T-helper 9 cell (primary cell): ENCODE data around the gene SNX24.
"Not testable (repeated sequence)": the region's sequence is repeated elsewhere in the genome, so short reads cannot be mapped to it uniquely, and the experiment has no call there.

Experiments used
- DNase-seq: peaks from one replicate; pipeline ENCODE4 v3.0.0-alpha.2; 2020
- total RNA-seq, 2 donors: gene quantifications; one replicate each; lab custom pipeline; 2026; lab: John Stamatoyannopoulos, UW

SNX24 gene, protein sequence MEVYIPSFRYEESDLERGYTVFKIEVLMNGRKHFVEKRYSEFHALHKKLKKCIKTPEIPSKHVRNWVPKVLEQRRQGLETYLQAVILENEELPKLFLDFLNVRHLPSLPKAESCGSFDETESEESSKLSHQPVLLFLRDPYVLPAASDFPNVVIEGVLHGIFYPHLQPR
- total RNA-seq = 2.2 to 6.7 reads per million in 2 donors

DNA sequence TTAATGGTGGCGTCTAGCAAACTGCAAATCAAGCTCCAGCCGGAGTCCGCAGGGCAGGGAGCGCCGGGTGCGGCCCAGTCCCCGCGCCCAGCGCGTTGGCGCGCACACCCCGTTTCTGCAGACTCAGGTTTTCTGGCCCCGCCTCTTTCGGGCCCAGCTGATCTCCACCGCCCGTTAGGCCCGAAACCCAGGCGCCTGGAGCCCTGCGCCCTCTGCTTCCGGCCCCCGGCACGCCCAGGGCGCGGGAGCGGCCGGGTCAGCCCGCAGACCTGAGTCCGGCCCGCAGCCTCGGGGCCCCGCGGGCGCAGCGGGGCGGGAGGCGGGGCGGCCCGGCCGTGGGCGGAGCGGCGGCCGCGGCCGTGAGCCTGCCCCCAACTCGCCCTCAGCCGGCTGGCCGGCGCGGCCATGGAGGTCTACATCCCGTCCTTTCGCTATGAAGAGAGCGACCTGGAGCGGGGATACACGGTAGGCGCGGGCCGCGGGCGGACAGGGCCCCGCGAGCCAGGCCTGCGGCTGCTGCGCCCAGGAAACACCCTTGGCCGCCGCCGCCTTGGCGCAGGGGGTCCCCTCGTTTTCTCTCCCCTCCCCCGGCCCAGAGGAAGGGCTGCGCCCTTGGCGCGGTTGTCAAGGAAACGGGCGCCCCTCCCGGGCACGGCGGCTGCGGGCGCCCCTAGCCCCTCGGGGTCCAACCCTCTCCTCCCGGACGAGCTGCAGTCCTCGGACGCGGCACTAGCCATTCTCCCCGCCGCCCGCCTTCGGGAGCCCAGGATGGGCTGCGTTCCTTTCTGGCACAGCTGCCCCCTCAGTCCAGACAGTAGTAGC lies at the start of gene SNX24:
TSS of gene SNX24 (plus strand) at position 385 of the 822 bp plus-strand sequence. CDS start at position 406, 21 bp downstream.
- peak; percentile 56 for DNase-seq

DNA sequence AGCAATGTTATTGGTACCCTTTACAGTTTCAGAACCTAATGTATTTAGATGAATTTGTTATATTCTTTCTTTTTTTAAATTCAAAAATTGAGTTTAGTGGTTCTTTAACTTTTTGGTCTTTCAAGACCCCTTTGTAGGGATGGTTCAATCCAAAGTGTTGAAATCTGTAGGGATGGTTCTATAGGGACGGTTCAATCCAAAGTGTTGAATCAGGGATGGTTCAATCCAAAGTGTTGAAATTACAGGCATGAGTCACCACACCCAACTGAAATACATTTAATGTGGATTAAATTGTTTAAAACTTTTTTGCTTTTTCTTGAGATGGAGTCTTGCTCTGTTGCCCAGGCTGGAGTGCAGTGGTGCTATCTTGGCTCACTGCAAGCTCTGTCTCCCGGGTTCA lies 39.9 kb upstream of the SNX24 start:
- DNase-seq = no peak

DNA sequence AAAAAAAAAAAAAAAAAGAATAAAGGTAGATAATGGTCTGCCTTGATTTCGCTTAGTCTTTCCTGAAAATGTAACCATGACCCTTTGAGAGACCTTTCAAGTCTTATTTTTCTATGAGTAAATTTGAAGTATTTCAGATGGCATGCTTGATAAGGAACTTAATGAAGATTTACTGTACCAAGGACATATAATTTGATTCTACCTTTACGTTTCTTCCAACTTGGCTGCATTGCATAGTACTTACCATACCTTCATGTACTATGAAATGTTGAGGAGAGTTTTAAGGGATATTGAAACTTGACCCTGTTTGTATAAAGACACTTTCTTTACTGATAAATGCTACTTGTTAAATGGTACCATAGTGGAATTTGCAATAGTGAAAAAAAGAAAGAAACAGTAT lies 35.0 kb upstream of the SNX24 start:
- DNase-seq = no peak

DNA sequence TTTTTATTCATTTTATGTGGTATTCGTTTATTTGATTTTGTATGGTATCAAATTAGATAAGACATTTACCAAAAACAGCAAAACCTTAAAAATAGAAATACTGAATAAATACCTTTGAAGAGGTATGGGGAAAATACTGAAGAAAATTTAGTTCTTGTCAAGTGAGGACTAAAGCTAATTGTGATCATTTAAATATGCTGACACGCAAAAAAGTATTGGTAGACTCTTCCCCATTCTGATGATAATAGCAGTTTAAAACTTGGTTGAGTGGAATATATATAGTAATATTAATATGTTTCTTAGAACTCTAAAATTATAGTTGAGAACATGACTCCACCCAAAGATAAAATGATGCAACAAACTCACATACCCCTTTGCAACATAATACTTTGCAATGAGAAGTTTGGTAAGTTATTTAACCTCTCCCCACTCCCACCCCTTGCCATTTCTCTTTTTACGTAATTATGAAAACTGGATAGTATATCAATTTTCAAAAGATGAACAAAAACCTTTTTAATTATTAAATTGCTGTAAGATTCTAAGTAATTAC lies 30.1 kb upstream of the SNX24 start:
- DNase-seq = no peak

DNA sequence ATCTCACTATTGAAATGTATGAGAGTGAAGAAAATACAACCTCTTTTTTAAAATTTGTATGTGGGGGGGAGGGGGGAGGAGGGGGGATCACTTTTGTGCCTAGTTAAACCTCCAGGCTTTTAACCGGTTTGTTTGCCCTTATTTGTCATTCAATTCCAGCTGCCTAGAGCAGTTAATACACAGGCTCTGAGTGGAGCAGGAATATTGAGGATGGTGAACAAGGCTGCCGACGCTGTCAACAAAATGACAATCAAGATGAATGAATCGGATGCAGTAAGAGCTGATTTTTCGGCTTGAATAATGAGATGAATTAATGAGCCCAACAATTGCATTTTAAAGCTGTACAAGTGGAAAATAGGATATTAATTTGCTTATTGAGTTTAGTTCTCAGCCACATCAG lies 28.7 kb upstream of the SNX24 start:
- no peak for DNase-seq

DNA sequence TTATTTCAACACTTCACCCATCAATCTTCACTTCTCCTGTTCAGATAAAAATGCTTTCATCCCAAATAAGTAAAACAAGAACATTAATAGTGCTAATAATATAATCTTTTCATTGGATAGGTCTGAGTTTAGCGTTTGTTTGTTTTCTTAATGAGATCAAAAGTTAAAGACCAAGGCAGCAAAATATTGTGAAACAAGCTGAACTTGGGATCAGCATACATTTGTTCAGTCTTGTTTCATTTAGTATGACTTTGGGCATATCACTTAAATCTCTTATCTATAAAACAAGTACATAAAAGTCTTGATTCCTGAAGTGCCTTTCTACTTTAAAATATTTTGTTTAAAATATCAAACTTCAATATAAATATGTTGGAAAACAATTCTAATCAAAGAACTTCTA lies 13.4 kb upstream of the SNX24 start:
- no peak for DNase-seq

DNA sequence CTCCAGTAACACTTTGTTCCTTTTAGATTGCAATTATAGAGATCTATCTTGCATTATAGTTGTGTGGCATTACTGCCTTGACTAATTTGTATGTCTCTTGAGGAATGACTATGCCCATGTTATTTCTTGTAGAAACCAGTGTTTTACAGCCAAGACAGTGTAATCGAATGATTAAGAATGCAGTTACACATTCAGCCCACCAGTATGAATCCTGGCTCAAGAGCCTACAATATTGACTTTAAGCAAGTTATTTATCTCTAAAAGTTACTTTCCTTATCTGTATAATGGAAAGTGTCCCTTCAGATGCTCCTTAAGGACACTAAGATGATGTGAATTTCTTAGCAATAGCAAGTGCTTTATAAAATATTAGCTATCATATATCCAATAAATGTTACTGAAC lies 9.7 kb upstream of the SNX24 start:
- no peak for DNase-seq

DNA sequence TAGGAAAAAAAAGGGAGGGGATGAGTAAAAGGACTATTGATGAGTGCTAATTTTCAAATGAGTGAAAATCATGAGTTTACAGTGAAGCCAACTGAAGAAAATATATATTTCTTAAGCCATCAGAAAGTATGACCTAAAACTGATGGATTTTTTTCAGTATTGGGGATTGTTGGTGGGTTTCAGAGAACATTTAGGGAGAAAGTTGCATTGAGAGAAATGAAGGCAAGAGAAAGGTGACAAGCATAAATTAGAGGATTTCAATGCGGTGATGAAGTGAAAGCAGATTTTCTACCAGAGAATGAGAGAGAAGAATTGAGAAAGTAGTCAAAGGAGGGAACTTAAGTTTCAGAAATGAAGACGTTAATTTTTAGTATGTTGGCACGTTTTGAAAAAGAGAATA lies 8.5 kb upstream of the SNX24 start:
- no peak for DNase-seq

DNA sequence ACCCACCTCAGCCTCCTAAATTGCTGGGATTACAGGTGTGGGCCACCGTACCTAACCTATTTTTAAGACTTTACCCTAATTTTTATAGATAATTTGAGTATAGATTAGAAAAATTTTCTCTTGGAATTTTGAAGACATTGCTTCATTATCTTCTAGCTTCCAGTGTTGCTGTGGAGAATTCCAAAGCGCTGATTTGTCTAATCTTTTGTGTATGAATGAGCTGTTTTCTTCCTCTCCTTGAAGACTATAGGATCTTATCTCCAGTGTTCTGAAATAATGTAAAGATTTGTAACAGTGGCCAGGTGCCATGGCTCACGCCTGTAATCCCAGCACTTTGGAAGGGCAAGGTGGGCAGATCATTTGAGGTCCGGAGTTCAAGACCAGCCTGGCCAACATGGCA lies 5.7 kb upstream of the SNX24 start:
- DNase-seq = no peak

DNA sequence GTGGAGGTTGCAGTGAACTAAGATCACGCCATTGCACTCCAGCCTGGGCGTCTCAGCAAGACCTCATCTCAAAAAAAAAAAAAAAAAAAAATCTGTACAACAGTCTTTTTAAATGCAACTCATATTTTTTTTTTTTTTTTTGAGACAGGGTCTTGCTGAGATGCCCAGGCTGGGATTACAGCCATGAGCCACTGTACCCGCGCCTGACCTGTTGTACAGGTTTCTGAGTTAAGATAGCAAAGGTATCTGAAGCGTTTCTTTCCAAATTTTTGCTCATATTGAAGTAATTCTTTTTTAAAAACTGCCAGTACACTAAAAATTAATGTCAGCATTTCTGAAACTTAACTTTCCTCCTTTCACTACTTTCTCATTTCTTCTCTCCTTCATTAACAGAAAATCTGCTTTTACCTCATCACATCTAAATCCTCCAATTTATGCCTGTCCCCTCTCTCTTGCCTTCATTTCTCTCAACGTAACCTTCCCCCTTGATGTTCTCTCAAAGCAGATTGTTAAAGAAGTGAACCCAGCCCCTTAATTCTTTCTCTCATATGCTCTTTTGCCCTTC lies 3.3 kb upstream of the SNX24 start:
- no peak for DNase-seq

DNA sequence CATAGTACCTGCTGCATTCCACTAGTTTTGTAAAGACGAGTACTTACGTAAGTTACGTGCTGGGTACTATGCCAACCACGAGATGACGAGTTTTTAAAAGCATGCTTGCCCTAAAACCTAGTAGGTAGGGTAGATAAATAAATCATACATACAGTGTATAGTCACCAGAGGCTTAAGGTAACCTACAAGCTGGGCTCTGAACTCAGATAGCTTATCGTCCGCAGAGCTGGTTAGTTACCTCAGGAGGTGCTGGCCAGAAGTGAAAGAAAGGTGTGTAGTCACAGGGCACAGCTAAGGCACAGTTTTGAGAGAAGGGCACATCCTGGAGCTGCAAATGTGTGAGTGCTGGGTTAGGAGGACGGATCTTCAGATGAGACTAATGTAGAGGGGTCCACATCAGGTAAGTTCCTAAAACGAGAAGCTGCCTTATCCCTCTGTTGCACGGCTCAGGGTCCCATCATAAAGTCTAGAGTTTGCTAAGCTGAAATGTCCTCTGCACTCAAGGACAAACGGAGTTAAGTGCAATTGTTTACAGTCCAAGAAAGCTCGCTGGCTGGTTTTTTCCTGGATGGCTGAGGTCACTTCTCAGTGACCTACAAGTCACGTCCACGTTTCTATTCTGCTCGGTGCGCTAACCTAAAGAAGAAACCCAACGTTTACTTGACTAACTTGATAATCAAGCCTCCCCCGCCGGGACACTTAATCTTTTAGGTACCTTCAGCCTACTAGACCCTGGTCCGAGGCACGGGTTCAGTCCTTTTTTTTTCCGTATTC lies 1.1 kb upstream of the SNX24 start:
- no peak for DNase-seq

DNA sequence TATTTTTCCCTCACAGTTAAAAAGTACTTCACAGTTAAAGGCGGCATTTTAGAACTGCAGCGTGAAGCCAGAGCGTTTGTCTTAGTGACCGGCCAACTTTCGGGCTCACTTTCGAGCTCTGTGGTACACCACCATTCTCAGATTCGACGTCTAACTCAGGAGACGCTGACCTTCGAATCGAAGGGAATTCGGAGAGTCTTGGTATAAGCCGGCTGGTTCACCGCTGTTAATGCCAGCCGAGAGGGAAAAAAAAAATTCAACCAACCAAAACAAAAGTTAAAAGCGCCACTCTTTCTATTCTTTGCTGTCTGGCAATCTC lies 544 bp upstream of the SNX24 start:
- DNase-seq = no peak

DNA sequence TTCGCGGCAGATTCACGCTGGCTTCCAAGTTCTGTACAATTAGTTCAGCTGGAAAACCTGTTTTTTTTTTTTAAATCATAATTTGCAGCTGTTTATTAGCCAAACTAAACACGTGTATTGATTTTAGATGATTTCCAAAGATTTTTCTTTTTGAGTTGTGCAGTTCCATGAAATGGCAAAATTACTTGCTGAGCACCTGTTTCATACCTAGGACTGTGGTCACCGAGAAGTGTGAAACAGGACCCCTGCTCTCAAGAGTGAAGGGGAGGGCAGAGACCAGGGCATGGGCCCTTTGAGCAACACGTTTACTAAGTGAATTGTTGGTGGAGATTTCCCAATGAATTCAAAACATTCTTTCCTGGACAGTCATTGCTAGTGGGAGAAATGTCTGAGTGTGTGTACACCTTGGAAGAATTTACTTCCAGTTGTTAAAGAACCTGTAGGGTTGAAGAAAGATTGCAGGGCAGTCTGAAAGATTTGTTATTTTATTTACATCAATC lies 688 bp downstream of the SNX24 start:
- DNase-seq = no peak

DNA sequence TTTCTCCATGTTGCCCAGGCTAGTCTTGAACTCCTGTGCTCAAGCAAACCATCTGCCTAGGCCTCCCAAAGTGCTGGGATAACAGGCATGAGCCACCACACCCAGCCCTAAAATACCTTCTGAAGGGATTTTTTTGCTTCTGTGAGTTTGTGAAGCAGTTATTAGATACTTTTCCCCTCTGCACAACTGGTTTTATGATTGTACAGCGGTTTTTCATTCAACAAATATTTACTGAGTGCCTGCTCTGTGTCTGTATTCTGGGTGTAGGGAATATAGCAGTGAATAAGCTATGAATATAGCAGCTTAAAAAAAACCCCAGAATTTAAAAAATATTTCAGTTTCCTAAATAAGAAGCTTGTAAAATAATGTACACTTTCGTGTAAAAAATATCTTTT lies 2.3 kb downstream of the SNX24 start:
- DNase-seq = no peak

DNA sequence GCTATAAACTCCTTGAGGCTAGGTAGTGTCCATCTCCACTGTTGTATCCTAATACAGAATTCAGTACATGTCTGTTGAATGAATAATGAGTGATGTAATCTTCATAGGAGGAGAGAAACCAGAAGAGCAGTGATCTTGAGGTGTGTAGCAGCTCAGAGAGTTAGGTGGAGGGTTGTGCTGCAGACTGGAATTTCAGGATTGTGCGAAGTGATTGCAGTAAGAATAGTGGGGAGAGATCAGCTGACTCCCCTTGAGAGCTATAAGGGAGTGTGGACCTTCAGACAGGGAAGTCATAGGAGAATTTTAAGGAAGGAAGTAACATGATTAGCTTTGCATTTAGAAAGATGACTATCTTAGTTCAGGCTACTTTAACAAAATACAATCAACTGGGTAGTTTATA lies 4.4 kb downstream of the SNX24 start:
- DNase-seq = no peak

DNA sequence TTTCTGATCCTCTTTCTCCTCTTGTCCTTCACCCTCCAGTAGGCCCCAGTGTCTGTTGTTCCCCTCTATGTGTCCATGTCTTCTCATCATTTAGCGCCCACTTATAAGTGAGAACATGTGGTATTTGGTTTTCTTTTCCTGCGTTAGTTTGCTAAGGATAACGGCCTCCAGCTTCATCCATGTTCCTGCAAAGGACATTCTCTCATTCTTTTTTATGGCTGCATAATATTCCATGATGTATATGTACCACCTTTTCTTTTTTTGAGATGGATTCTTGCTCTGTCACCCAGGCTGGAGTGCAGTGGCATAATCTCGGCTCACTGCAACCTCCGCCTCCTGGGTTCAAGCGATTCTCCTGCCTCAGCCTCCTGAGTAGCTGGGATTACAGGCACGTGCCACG lies 12.1 kb downstream of the SNX24 start:
- DNase-seq = not testable (repeated sequence)

DNA sequence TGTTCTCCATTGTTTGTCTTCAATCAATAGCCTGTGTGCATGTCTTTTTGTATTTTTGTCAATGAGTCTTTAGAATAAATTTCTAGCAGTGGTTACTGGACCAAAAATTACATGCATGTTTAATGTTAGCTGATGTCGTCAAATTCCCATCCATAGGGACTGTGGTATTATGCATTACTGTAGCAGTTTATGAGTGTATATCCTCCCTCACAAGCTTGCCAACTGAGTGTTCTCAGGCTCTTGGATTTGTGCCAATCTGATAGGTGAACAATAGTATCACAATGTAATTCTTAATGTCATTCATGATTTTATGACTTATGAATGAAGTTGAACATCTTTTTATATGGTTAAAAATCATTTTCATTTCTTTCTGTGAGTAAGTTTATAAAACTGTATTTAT lies 13.0 kb downstream of the SNX24 start:
- DNase-seq = no peak

DNA sequence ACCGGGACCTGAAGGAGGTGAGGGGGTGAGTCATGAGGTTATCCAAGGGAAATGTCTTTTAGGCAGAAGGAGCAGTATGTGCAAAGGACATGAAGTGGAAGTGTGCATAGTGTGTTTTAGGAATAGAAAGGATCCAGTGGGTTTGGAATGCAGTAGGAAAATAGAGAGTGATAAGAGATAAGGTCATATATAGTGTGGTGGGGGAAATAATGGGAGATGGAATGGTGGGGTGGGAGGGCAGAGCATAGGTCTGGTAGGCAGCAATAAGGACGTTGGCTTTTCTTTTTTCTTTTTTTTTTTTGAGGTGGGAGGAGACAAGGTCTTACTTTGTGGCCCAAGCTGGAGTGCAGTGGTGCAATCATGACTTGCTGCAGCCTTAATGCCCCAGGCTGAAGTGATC lies 17.8 kb downstream of the SNX24 start:
- DNase-seq = no peak

DNA sequence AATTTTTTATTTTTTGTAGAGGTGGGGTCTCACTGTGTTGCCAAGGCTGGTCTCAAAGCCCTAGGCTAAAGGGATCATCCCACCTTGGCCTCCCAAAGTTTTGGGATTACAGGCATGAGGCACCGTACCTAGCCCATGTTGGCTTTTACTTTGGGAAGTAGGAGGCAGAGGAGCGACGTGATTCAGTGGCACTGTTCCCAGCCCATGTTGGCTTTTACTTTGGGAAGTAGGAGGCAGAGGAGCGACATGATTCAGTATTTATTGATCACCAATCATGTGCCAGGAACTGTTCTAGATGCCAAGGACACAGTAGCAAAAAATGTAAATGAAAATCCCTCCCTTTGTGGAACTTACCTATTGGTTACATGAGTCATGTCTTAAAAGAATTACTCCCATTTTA lies 18.3 kb downstream of the SNX24 start:
- no peak for DNase-seq

DNA sequence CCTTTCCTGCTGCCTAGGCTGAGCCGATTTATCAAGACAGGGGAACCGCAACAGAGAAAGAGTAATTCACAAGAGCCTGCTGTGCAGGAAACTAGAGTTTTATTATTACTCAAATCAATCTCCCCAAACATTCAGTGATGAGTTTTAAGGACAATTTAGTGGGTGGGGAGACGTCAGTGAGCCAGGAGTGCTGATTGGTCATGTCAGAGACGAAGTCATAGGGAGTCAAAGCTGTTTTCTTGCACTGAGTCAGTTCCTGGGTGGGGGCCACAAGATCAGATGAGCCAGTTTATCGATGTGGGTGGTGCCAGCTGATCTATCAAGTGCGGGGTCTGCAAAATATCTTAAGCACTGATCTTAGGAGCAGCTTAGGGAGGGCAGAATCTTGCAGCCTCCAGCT lies 19.0 kb downstream of the SNX24 start:
- no peak for DNase-seq

DNA sequence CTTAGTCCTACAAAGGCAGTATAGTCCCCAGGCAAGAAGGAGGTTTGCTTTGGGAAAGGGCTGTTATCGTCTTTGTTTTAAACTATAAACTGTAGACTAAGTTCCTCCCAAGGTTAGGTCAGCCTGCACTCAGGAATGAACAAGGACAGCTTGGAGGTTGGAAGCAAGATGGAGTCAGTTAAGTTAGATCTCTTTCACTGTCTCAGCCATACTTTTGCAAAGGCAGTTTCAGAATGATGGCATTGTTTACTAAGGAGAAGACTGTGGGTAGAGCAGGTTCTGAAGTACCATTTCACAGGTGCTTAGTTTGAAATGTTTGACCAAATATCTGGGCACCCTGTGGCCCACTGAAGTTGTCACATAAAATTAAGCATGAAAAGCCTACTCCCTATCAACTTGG lies 19.4 kb downstream of the SNX24 start:
- no peak for DNase-seq

DNA sequence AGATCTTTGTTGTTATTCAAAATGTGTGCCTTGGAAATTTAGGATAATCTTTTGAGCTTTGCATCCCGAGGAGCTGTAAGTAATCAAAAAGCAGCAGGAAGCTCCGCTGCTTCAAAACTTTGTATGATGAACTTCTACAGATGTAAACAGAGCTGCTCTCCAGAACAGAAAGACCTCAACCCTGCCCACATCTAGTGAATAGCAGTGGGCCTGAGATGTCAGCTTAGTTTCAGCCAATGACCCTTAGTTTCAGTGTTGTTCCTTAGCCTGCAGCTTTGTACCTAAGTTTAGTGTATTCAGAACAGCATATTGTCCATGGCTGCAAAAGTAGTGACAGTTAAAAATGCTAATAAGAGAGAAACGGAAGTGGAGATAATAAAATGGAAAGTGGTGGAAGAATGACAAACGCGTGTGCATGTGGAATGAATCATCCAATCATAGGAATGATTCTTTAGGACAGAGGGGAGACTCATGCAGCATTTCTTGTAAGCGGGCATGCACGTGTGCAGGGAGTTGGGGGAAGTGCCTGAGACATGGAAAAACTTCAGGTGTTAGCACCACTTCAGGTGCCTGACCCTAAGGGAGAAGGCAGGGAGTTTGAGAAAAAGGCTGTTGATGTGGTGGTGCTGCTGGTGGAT lies 24.9 kb downstream of the SNX24 start:
- DNase-seq = no peak

DNA sequence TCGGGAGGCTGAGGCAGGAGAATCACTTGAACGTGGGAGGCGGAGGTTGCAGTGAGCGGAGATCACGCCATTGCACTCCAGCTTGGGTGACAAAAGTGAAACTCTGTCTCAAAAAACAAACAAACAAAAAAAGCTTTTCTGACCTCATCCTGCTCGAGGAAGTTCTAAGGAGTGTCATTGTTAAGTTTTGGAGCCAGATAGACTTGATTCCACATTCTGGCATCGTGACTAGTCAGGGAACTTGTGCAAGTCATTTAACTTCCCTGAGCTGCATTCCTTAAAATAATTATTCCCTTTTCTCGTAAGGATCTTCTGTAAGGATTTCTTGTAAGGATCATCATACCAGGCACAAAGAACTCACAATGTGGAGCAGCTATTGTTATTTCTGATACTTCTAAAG lies 26.2 kb downstream of the SNX24 start:
- no peak for DNase-seq
